Effector CD4-positive, alpha-beta T cell (primary cell): ENCODE data around the gene DNMT3B.
"Not testable (repeated sequence)": the region's sequence is repeated elsewhere in the genome, so short reads cannot be mapped to it uniquely, and the experiment has no call there.

ENCODE experiments used
- DNase-seq: peaks from one replicate; pipeline ENCODE4 v3.0.0-alpha.2; 2020
- total RNA-seq: gene quantifications from one replicate; lab custom pipeline; 2026; lab: John Stamatoyannopoulos, UW

Gene DNMT3B
- total RNA-seq = 0.94 reads per million

GRCh38 chr20:32761831-32762753, at the start of gene DNMT3B:
DNMT3B (plus strand) TSS chr20:32762385; CDS start chr20:32780324, 17,939 bp downstream.
- DNase-seq = peak; percentile 61

GRCh38 chr20:32718749-32719348, 43.3 kb upstream of the DNMT3B start:
- DNase-seq = no peak

GRCh38 chr20:32727683-32728082, 34.5 kb upstream of the DNMT3B start:
- DNase-seq = no peak

GRCh38 chr20:32728435-32728834, 33.8 kb upstream of the DNMT3B start:
- not testable (repeated sequence) for DNase-seq

DNA sequence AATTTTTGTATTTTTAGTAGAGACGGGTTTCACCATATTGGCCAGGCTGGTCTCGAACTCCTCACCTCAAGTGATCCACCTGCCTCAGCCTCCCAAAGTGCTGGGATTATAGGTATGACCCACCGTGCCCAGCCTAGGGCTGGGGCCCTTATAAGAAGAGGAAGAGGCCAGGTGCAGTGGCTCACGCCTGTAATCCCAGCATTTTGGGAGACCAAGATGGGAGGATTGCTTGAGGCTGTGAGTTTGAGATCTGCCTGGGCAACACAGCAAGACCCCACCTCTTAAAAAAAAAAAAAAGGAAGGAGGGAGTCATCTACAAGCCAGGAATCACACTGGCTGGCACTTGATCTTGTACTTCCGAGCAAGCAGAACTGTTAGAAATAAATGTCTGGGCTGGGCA, 32.9 kb upstream of the DNMT3B start:
- not testable (repeated sequence) for DNase-seq

DNA sequence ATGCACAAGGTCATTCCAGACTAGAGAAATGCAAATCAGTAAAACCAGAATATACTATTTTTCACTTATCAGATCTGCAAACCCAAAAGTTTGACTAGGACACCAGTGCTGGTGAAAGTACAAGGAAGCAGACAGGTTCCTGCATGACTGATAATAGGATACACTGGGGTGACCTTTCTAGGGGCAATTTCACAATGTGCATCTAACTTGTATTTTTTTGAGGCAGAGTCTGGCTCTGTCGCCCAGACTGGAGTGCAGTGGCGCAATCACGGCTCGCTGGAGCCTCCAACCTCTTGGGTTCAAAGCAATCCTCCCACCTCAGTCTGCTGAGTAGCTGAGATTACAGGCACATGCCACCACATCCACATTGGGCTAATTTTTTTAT, 30.3 kb upstream of the DNMT3B start:
- DNase-seq = no peak

- peak; percentile 16 for DNase-seq
These were observed 24.6 kb upstream of the DNMT3B start for GRCh38 chr20:32737371-32738223.

GRCh38 chr20:32741151-32741550, 21.0 kb upstream of the DNMT3B start:
- no peak for DNase-seq

GRCh38 chr20:32742322-32743236, 19.6 kb upstream of the DNMT3B start:
- peak; percentile 3 for DNase-seq

- DNase-seq = peak; percentile 39
These were observed 18.7 kb upstream of the DNMT3B start, which contains the start of gene COMMD7 for GRCh38 chr20:32743237-32744112. COMMD7 (minus strand) TSS chr20:32743467; CDS start chr20:32743391, 76 bp downstream.

- no peak for DNase-seq
These were observed 12.1 kb upstream of the DNMT3B start for GRCh38 chr20:32749914-32750637.

DNA sequence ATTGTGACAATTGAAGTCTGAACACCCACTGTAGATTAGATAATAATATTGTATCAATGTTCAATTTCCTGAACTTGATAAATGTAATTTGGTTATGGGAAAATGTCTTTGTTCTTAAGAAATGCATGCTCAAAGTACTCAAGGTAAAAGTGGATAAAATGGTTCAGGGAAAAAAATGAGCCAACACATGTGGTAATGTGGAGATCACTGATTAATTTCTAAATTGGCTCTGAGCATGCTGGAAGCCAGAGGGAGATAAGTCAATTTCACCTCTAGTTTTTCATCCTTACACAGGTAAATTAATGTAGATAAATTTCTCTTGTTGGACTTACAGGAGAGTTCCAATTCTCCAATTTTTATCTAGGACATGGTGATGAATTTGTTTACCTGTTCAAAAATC, 10.9 kb upstream of the DNMT3B start:
- DNase-seq = no peak

GRCh38 chr20:32751702-32752457, 10.3 kb upstream of the DNMT3B start:
- DNase-seq = no peak

DNA sequence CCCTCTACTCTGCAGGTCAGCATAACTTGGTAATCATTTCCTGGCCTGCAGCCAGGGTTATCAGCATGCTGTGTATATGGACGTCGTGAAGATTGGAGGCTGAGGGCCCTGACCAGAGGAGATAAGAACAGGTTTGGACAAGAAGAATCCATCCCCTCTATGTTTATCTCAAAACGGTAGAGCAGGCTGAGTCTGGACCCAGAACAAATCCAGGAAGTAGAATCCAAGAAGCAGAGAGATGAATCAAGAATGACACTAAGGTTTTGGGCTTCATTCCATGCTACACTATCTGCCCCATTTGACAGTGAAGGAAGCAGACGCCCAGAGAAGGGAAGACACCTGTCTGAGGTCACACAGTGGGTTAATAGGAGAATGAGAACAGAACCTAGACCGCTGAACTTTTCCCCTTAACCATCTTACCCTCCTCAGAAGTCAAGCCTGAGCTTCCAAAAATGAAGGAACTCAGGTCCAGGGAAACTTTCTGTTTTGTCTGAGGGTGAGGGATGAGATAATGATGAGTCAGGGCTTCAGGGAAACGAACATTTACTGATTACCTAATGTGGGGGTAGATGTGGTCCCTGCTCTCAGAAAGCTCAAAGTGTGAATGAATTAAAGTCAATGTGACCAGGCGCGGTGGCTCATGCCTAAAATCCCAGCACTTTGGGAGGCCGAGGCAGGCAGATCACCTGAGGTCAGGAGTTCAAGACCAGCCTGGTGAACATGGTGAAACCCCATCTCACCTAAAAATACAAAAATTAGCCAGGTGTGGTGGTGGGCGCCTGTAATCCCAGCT, 9.5 kb upstream of the DNMT3B start:
- DNase-seq = no peak

- DNase-seq = no peak
These were observed 8.5 kb upstream of the DNMT3B start for GRCh38 chr20:32753731-32754130.

- DNase-seq = no peak
These were observed 6.0 kb upstream of the DNMT3B start for GRCh38 chr20:32756156-32756555.

DNA sequence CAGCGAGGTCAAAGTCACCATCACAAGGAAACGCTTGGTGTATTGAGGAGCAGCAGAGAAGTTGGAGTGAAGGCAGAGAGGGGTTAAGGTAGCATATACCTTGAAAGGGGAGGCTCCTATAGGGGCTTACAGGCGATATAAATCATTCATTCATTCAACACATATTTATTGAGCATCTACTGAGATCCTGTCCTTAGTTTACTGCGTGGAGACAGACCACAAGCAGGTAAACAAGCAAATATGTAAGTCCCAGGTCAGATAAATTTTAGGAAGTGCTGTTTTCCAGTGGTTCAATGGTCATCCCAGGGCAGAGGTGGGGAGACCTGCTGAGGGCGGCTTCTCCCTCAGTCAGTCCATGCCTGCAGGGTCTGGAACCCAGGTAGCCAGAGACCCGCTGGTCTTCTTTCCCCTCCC, 761 bp upstream of the DNMT3B start:
- DNase-seq = no peak

GRCh38 chr20:32762754-32763201, 593 bp downstream of the DNMT3B start:
- DNase-seq = no peak
